Calu3 (cell line): ENCODE data around the gene TM9SF4. TPM values are rescaled to one million over a fixed set of nuclear protein-coding genes. Genes with fewer than 3 reads are reported as not detected.

Experiments used
- BruUV-seq: library from RNA; stranded (reverse); fragments of 400-500 nt; replicated peaks from 2 replicates; lab custom pipeline; 2021; lab: Mats Ljungman, UMichigan
- CTCF ChIA-PET: fragments of 300-600 bp; sonication (Branson Sonifier 250); formaldehyde crosslinking; loops from one replicate; lab custom pipeline; 2022; ENCODE audit warnings: antibody characterized with exemption; lab: Charles Lee
- DNase-seq: peaks from one replicate; pipeline ENCODE4 v3.0.0; 2022
- H3K27ac Mint-ChIP-seq: one replicate; pipeline ENCODE4 v1.8.0; 2022; ENCODE audit warnings: mixed read lengths; ENCODE audit not compliant: unreplicated experiment
- H3K27me3 Mint-ChIP-seq: one replicate; pipeline ENCODE4 v1.8.0; 2022; ENCODE audit warnings: mixed read lengths; ENCODE audit not compliant: unreplicated experiment
- H3K36me3 Mint-ChIP-seq: one replicate; pipeline ENCODE4 v1.8.0; 2022; ENCODE audit warnings: mild to moderate bottlenecking, moderate library complexity, mixed read lengths; ENCODE audit not compliant: insufficient read depth, unreplicated experiment
- H3K4me1 Mint-ChIP-seq: one replicate; pipeline ENCODE4 v1.8.0; 2022; ENCODE audit warnings: mild to moderate bottlenecking, low read depth, mixed read lengths; ENCODE audit not compliant: unreplicated experiment
- H3K4me3 Mint-ChIP-seq: one replicate; pipeline ENCODE4 v1.8.0; 2022; ENCODE audit warnings: mild to moderate bottlenecking, low read depth, moderate library complexity, mixed read lengths; ENCODE audit not compliant: unreplicated experiment
- H3K9me3 Mint-ChIP-seq: one replicate; pipeline ENCODE4 v1.8.0; 2022; ENCODE audit warnings: low read depth, mixed read lengths; ENCODE audit not compliant: unreplicated experiment
- intact Hi-C: fragments of 100-400 bp; cut with micrococcal nuclease; formaldehyde crosslinking; loops from one replicate; pipeline ENCODE4 v1.10.0; 2022; ENCODE audit not compliant: unreplicated experiment
- total RNA-seq: library from RNA; stranded (reverse); gene quantifications from 2 replicates; pipeline ENCODE4 v1.2.3, GENCODE V29; 2022
- TF ChIP-seq, protein P1 (sequence below): fragments of 200-600 bp; IDR thresholded peaks from one replicate; pipeline ENCODE4 v1.8.0; 2022; ENCODE audit warnings: antibody characterized with exemption; ENCODE audit not compliant: unreplicated experiment

Gene TM9SF4
- total RNA-seq, 1 experiment from 2014 or later: 95.3 TPM

DNA sequence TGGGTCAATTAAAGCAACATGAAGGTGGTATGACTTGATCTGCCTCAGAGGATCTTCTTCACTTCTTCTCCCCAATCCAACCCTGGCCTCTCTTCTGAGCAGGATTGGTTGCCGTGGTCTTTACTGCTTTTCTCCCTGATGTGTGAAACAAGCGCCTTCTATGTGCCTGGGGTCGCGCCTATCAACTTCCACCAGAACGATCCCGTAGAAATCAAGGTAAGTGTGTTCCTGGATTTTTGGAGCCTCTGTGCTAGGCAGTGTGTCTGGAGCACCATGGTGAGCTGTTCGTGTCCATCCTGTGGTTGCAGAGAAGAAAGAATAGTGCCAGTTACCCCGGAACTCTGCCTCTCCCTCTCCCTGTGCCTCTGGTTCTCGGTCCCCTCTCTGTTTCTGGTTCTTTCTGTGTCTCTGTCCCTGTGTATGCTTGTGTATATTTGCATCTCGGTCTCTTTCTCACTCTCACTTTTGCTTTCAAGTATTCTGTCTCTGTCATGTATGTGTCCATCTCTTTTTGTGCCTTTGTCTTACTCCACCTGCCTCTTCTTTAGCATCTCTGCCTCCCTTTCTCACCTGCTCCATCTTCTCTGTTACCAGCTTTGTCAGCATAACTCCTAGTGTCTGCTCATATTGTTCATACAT, 23.5 kb downstream of the TM9SF4 start:
- TF ChIP-seq, protein P1, sequence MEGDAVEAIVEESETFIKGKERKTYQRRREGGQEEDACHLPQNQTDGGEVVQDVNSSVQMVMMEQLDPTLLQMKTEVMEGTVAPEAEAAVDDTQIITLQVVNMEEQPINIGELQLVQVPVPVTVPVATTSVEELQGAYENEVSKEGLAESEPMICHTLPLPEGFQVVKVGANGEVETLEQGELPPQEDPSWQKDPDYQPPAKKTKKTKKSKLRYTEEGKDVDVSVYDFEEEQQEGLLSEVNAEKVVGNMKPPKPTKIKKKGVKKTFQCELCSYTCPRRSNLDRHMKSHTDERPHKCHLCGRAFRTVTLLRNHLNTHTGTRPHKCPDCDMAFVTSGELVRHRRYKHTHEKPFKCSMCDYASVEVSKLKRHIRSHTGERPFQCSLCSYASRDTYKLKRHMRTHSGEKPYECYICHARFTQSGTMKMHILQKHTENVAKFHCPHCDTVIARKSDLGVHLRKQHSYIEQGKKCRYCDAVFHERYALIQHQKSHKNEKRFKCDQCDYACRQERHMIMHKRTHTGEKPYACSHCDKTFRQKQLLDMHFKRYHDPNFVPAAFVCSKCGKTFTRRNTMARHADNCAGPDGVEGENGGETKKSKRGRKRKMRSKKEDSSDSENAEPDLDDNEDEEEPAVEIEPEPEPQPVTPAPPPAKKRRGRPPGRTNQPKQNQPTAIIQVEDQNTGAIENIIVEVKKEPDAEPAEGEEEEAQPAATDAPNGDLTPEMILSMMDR: no peak
- no peak overlapping the region for H3K27ac Mint-ChIP-seq
- BruUV-seq: no TSS peak
- intact Hi-C loops: no loop called here
- no peak for DNase-seq
- CTCF ChIA-PET: no interaction called here
- no peaks in the 10 kb centered on the region for H3K4me1 Mint-ChIP-seq
- H3K4me3 Mint-ChIP-seq: no peak overlapping the region
- H3K27me3 Mint-ChIP-seq: no peaks in the 10 kb centered on the region
- H3K36me3 Mint-ChIP-seq: peaks cover 6% of the 10 kb centered on the region
- H3K9me3 Mint-ChIP-seq: no peaks in the 10 kb centered on the region

DNA sequence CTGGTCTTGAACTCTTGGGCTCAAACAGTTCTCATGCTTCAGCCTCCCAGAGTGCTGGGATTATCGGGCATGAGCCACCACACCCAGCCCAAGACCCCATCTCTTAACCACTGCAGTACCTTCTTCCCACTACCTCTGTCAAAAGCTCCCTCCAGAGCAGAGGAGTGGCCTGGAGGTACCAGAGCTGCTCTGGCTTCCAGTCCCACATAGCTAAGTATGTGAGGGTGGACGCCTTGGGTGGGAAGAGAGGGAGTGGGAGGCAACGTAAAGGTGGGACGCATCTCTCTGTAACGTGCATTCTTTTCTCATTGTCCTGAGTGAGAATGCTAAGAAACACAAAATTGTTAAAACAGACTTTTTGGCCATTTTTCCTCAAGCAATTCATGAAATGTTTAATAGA, 24.5 kb downstream of the TM9SF4 start:
- DNase-seq: no peak
- Mint-ChIP-seq H3K9me3 (no peaks in the 10 kb centered on the region), H3K4me1 (no peaks in the 10 kb centered on the region), H3K27me3 (no peaks in the 10 kb centered on the region), H3K4me3 (no peak overlapping the region), H3K36me3 (peaks cover 9% of the 10 kb centered on the region), H3K27ac (no peak overlapping the region)
- CTCF ChIA-PET: interaction anchor here (0.6 kb wide), 1 partner anchor 777 kb away, joined by 3 read pairs; no protein-coding TSS in a partner anchor
- TF ChIP-seq, protein P1: no peak
- intact Hi-C loops: no loop called here
- BruUV-seq: no TSS peak

DNA sequence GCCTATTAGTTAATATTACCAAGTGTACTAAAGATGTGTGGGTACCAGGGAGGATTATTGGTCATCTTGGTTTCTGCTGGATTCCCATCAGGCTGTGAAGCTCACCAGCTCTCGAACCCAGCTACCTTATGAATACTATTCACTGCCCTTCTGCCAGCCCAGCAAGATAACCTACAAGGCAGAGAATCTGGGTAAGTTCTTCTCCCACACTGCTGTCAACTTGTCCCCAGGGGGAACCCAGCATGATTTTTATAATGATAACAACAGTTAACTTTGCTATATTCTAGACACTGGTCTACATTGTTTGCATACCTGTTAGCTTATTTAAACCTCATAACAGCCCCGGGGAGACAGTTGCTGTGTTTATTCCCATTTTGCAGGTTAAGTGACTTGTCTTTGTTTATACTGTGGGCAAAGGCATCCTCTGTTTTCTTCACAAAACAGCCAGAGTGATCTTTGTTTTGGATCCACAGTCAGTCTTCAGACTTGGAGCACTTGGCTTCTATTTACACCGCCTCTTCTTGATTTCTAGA, 26.5 kb downstream of the TM9SF4 start:
- no TSS peak for BruUV-seq
- no peaks in the 10 kb centered on the region for H3K9me3 Mint-ChIP-seq
- H3K4me3 Mint-ChIP-seq: no peak overlapping the region
- peaks cover 29% of the 10 kb centered on the region for H3K36me3 Mint-ChIP-seq
- intact Hi-C loops: no loop called here
- TF ChIP-seq, protein P1: no peak
- CTCF ChIA-PET: interaction anchor here (0.5 kb wide), 1 partner anchor 15 kb away, joined by 3 read pairs; no protein-coding TSS in a partner anchor
- no peaks in the 10 kb centered on the region for H3K4me1 Mint-ChIP-seq
- no peaks in the 10 kb centered on the region for H3K27me3 Mint-ChIP-seq
- no peak for DNase-seq
- no peak overlapping the region for H3K27ac Mint-ChIP-seq

DNA sequence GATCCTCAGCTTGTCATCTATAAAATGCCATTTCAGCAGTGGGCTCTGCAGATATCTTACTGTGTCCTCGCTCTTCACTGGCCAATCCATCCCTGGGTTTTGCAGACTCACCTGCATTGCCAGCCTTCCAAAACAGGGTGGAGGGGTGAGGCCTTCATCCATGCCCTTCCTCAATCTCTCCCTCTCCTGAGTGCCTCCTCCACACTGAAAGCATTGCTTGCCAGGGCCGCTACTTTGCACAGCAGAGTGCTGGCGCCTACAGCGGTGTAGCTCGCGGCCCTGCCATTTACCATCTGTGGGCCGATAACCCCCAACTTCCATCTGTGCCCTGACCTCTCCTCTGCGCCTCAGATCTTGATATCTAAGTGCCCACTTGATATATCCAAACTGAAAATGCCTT, 29.4 kb downstream of the TM9SF4 start:
- no TSS peak for BruUV-seq
- no peak overlapping the region for H3K4me3 Mint-ChIP-seq
- no peaks in the 10 kb centered on the region for H3K9me3 Mint-ChIP-seq
- no peak for DNase-seq
- no peak overlapping the region for H3K27ac Mint-ChIP-seq
- H3K36me3 Mint-ChIP-seq: peaks cover 45% of the 10 kb centered on the region
- no peaks in the 10 kb centered on the region for H3K4me1 Mint-ChIP-seq
- CTCF ChIA-PET: no interaction called here
- H3K27me3 Mint-ChIP-seq: no peaks in the 10 kb centered on the region
- TF ChIP-seq, protein P1: no peak
- intact Hi-C loops: no loop called here
